NCI-H460 (cell line): ENCODE measurements around the gene ABCC4. TPM values are rescaled to one million over a fixed set of nuclear protein-coding genes. Genes with fewer than 3 reads are reported as not detected.

Experiments
- small RNA-seq, 2 experiments: library from RNA; depleted of rRNA; stranded (forward); fragments of <200 nt; gene quantifications; one replicate each; pipeline ENCODE3, GENCODE V24; 2014
- total RNA-seq: library from RNA; depleted of rRNA; stranded (reverse); fragments of >200 nt; shearing (Covaris generic); gene quantifications from 2 replicates; pipeline ENCODE4 v1.2.3, GENCODE V29; 2014

Gene ABCC4
- total RNA-seq, 1 experiment from 2014 or later: 16.6 TPM

Small RNA genes lying within 50 kb of the gene (small RNA-seq; reads per million reads assigned to genes)
- 0 reads per million in 2 experiments for gene RNU6-62P
- 0 reads per million in 2 experiments for gene RNY3P8
- gene RNY4P27: 0.35 to 6.0 reads per million in 2 experiments
